Mesodermal cell (in vitro differentiated cells): ENCODE measurements around the gene ERC1.

Experiments used
- H3K27ac ChIP-seq: 2 replicates; pipeline ENCODE4 v1.7.0; 2013; ENCODE audit warnings: mild to moderate bottlenecking, low read depth, low read length, moderate library complexity; ENCODE audit not compliant: severe bottlenecking
- H3K36me3 ChIP-seq: 2 replicates; pipeline ENCODE4 v1.7.1; 2013; ENCODE audit warnings: mild to moderate bottlenecking, low read length, moderate library complexity; ENCODE audit not compliant: control insufficient read depth, insufficient read depth
- H3K4me1 ChIP-seq: one replicate; pipeline ENCODE4 v1.7.1; 2013; ENCODE audit warnings: mild to moderate bottlenecking, low read length; ENCODE audit not compliant: insufficient read depth, control insufficient read depth, poor library complexity, severe bottlenecking
- H3K4me3 ChIP-seq: 2 replicates; pipeline ENCODE4 v1.7.0; 2013; ENCODE audit warnings: low read length, control low read depth, mild to moderate bottlenecking; ENCODE audit not compliant: insufficient read depth, poor library complexity, severe bottlenecking; ENCODE audit errors: extremely low read depth
- H3K9me3 ChIP-seq: 2 replicates; pipeline ENCODE4 v1.7.1; 2013; ENCODE audit warnings: mild to moderate bottlenecking, low read length, moderate library complexity; ENCODE audit not compliant: control insufficient read depth
- WGBS, 2 experiments: methylation state at CpG; one replicate each; pipeline ENCODE4 v1.1.5; 2013; ENCODE audit warnings: missing lambda C conversion rate in 2 of 2; ENCODE audit not compliant: insufficient coverage in 2 of 2; 5-methylcytosine and 5-hydroxymethylcytosine counted together

The ERC1 gene

DNA sequence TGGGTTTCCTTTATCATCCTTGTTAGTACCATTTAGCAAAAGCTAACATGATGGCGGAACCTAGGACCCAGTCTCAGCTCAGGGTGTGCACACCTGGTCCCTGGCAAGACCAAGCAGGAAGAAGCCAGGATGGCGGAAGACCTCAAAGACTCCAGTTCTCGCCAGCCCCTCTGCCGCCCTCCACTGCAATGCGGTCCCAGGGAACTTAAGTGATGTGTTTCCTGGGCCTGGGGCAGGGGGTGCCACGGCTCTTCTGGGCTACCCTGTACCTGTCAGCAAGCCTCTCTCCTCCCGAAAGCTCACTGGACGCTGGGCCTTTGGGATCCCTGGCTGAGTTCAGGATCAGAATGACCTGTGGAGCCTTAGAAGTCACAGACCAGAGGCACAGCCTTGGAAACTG is 532.0 kb downstream of the ERC1 start:
- Histone ChIP-seq H3K9me3 (no peaks in the 10 kb centered on the region), H3K27ac (peak overlapping the region; percentile 64)

DNA sequence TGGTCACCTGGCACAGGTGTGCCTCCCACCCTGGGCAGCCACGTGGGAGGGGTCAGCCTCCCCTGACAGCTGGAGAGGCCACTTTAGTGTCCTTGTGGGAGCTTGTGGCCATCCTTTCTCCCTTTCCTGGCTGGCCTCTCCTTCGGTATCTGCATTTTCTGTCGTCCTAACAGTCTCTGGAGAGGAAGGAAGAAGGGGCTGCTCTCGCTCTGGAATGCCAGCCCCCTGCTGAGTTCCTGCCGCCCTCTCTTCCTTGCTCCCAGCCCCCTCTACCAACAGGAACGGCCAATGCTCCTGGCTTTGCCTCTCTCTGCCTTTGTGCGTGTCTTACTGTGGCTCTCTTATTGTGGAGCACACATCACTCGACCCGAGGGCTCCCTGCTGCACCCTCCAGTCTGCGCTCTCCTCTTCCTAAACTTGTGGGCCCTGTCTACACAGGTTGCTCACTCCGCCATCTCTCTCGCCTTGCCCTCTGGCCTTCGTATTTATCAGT is 532.6 kb downstream of the ERC1 start:
- Histone ChIP-seq H3K4me3 (no peak overlapping the region), H3K27ac (peak overlapping the region; percentile 64), H3K36me3 (no peaks in the 10 kb centered on the region), H3K4me1 (peaks cover 38% of the 10 kb centered on the region), H3K9me3 (no peaks in the 10 kb centered on the region)
- 19 to 35% methylated on average over 7 to 11 of the region's 13 CpGs for WGBS, 2 experiments

More for the DNA sequence above, 532.0 kb downstream of the ERC1 start:
- peaks cover 42% of the 10 kb centered on the region for H3K4me1 ChIP-seq
- no peaks in the 10 kb centered on the region for H3K36me3 ChIP-seq
- WGBS, 2 experiments: 90 to 92% methylated on average over 8 of the region's 8 CpGs
- H3K4me3 ChIP-seq: no peak overlapping the region

DNA sequence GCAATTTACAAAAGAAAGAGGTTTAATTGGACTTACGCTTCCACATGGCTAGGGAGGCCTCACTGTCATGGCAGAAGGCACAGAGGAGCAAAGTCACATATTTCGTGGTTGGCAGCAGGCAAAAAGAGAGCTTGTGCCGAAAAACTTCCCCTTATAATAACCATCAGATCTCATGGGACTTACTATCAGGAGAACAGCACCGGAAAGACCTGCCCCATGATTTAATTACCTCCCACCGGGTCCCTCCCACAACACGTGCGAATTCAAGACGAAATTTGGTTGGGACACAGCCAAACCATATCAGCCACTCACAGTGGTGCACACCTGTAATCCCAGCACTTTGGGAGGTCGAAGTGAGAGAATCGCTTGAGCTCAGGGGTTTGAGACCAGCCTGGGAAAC is 534.8 kb downstream of the ERC1 start:
- Histone ChIP-seq H3K4me3 (no peak overlapping the region), H3K36me3 (no peaks in the 10 kb centered on the region), H3K4me1 (peaks cover 28% of the 10 kb centered on the region), H3K27ac (no peak overlapping the region), H3K9me3 (no peaks in the 10 kb centered on the region)
- 76 to 85% methylated on average over 10 of the region's 10 CpGs for WGBS, 2 experiments

DNA sequence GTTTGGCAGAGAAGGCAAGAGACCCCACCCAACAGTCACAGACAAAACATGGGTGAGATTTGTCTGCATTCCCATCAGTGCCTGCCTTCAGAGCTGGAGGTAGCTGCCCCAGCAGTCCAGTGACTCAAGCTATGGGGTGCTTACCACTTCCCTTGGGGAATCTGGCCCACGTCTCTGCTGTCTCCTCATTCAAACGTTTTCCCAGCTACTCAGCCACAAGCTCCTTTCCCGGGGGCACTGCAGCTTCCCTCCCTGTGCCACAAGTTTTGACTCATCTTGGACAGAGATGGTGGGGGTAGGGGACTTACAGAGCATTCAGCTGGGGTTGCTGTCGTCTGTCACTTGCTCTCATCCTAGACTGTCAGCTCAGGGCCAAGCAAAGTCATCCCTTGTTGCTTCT is 536.8 kb downstream of the ERC1 start:
- 51 to 67% methylated on average over 1 to 3 of the region's 4 CpGs for WGBS, 2 experiments
- no peak overlapping the region for H3K27ac ChIP-seq

DNA sequence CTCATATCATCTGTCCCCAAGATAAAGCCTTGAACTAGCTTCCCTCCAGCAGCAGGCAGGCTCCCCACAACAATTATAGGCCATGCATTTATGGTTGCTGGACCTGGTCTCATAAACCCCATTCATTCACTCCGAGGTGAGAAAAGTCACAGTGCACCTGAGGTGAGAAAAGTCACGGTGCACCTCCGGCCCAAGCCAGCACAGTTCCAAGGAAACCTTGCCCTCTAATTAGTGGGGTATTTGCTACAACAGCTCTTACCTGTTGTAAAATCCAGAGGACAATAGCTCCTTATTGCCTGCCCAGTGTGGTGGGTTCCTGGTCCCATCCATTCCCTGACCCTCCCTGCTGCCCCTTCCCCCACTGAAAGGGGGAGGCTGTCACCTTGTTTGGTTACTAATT is 537.8 kb downstream of the ERC1 start:
- peaks cover 22% of the 10 kb centered on the region for H3K4me1 ChIP-seq
- H3K9me3 ChIP-seq: no peaks in the 10 kb centered on the region
- 100% methylated on average over 3 of the region's 3 CpGs for WGBS, 2 experiments
- no peak overlapping the region for H3K27ac ChIP-seq
- H3K4me3 ChIP-seq: no peak overlapping the region
- no peaks in the 10 kb centered on the region for H3K36me3 ChIP-seq

More for the DNA sequence above, 536.8 kb downstream of the ERC1 start:
- no peaks in the 10 kb centered on the region for H3K36me3 ChIP-seq
- peaks cover 31% of the 10 kb centered on the region for H3K4me1 ChIP-seq
- H3K9me3 ChIP-seq: no peaks in the 10 kb centered on the region
- H3K4me3 ChIP-seq: no peak overlapping the region

DNA sequence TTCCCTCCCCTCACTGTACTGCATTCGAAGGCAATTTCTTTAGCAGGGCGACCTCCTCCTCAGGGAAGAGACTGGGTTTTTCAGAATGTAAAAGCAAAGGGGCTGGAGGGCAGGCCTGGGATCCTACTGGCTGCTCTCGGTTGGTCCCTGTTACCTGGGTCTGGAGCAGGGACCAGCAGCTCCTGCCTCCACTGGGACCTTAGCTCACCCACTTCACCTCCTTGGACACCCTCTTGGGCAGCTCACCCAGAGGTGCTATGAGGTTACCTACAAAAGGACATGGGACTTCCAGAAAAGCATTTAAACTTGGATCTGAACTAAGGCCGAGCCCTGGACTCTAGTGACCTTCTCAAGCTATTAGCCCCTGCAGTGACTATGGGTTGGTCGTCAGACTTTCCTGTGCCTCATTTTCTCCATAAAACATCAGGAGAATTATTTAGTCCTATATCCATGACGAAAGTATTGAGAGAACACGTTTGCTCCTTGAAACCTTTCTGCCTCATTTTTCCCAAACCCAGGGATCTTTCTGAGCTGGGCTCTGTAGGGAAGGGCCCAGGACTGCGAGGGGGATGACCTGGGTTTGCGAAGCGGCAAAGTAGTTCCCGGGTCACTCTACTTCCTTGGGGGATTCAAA is 538.3 kb downstream of the ERC1 start:
- Histone ChIP-seq H3K36me3 (no peaks in the 10 kb centered on the region), H3K27ac (no peak overlapping the region), H3K4me1 (peaks cover 18% of the 10 kb centered on the region), H3K9me3 (no peaks in the 10 kb centered on the region), H3K4me3 (peak overlapping the region; percentile 42)
- 52 to 56% methylated on average over 4 to 7 of the region's 11 CpGs for WGBS, 2 experiments

DNA sequence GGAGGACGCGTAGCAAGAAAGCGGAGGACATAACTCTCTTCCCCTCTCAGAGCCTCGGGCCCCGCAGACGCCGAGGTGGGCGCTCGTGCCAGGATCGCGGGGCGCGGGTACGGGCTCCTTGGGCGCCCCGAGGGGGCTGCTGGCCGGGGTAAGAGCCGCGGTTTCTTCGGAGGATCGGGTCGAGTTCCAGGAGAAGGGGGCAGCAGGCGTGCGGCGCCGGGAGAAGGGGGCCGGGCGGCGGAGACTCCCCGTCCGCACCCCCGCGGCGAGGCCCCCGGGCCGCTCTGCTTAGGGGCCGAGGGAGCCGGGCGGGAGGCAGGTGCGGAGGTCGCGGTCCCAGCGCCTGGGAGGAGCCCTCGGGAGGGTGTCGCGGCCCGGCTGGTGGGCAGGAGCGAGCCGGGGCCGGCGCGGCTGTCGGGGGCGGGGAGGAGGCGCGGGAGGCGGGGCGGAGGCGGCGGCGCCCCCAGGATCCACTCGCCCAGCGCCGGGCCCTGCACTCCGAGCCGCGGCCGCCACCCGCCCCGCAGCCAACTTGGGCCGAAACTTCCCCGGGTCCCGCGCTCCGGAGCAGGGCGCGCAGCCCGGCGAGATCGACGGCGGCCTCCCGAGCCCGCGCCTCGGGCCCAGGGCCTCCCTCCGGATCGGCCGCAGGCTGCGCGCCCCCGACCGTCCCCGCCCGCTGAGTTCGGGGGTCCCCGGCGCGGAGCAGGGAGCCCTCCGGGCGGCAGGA is 539.0 kb downstream of the ERC1 start:
- H3K4me1 ChIP-seq: peaks cover 18% of the 10 kb centered on the region
- peak overlapping the region; percentile 42 for H3K4me3 ChIP-seq
- no peaks in the 10 kb centered on the region for H3K36me3 ChIP-seq
- WGBS, 2 experiments: 1 to 2% methylated on average over 57 to 90 of the region's 101 CpGs
- no peak overlapping the region for H3K27ac ChIP-seq
- H3K9me3 ChIP-seq: no peaks in the 10 kb centered on the region

DNA sequence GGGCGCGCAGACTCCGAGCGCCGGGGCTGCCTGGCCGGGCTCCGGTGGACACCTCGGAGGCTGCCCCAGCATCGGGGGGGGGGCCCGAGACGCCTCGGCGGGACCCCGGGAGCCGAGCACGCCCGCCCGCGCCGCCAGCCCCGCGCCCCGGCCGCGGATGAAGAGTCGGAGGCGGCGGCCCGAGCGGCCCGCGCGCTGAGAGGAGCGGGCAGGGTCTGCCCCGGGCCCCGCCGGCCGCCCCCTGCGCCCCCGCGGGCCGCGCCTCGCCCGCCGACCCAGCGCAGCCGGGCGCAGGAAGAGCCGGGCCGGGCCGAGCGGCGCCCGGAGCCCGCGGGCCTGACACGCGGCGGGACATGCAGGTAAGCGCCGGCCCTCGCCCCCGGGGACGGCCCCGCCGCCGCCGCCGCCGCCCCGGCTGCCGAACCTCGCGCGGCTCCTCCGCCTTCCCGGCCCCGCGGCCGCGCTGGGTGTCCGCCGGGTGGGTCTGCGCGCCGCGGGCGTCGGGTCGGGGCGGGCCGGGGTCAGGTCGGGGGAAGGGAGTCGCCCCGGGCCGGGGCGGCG is 539.6 kb downstream of the ERC1 start:
- Histone ChIP-seq H3K4me3 (peak overlapping the region; percentile 46), H3K27ac (no peak overlapping the region), H3K4me1 (peaks cover 18% of the 10 kb centered on the region), H3K9me3 (no peaks in the 10 kb centered on the region), H3K36me3 (no peaks in the 10 kb centered on the region)
- 0 to 1% methylated on average over 13 to 86 of the region's 99 CpGs for WGBS, 2 experiments

DNA sequence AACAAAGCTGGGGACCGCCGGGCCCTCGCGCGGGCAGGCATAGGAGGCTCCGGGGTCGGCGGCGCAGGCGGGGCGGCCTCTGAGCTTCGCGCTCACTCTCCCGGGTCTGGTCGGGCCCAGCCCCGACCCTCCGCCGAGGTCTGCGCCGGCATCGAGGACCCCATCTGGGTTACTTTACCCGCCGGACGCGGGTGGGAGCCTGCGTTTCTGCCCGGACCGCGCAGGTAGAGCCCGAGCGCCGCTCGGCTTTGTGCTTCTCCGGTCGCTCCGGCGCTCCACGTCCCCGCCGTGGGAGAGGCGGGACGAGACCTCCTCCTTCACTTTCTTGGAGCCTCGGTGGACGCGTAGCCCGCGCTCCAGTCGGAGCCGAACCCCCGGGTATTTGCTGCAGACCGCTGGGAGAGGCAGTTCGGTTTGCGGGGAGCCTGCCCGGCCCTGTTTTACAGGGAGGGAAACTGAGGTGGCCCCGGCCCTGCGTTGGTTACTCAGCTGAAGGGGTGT is 540.2 kb downstream of the ERC1 start:
- Histone ChIP-seq H3K4me1 (peaks cover 18% of the 10 kb centered on the region), H3K4me3 (peak overlapping the region; percentile 46), H3K36me3 (no peaks in the 10 kb centered on the region), H3K27ac (no peak overlapping the region), H3K9me3 (no peaks in the 10 kb centered on the region)
- WGBS, 2 experiments: 4 to 7% methylated on average over 31 to 53 of the region's 56 CpGs

DNA sequence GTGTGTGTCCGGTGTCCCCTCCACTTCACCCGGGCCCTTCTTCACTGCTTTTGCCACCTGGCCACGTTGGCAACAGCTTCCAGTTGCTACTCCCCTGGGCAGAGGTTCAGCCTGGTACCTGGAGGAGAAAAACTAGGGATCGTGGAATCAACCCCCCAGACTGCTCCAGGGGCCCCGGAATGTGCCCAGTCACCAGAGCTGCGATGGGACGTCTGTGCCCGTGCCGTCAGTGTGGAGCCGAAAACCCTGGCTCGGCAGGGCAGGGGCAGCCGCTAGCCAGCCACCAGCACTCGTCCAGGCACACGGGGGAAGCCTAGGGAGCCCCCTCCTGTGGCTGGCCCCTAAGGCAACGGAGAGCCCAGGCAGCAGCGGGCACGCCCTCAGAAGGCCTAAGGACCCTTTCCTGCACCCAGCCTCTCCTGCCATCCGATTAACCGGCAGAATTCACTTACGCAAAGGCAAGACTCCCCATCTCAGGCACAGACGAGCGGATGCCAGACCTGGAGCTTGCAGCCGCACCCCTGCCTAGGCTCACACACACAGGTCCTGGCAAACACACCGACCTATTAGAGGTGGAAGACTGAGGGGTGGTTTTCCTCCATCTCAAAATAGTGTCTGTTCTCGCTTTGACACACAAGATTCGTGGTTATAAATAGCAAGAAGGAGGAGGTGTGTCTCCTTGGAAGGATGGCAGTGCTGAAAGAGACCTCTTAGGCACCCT is 540.8 kb downstream of the ERC1 start:
- H3K36me3 ChIP-seq: no peaks in the 10 kb centered on the region
- no peak overlapping the region for H3K27ac ChIP-seq
- peaks cover 18% of the 10 kb centered on the region for H3K4me1 ChIP-seq
- H3K4me3 ChIP-seq: peak overlapping the region; percentile 46
- WGBS, 2 experiments: 78% methylated on average over 22 to 24 of the region's 26 CpGs
- no peaks in the 10 kb centered on the region for H3K9me3 ChIP-seq
